Astrocyte (in vitro differentiated cells and primary cell): ENCODE results near the gene SELENOS.

Source experiments
- EZH2 ChIP-seq: IDR thresholded peaks from 2 replicates; pipeline ENCODE4 v1.6.1; 2012; ENCODE audit warnings: mild to moderate bottlenecking, low read length, inconsistent platforms; ENCODE audit not compliant: insufficient read depth
- TF ChIP-seq, protein P1 (sequence below): IDR thresholded peaks from 2 replicates; pipeline ENCODE4 v1.5.1; 2011; ENCODE audit warnings: low read depth, mild to moderate bottlenecking, inconsistent platforms, low read length, moderate library complexity; ENCODE audit not compliant: insufficient read depth

DNA sequence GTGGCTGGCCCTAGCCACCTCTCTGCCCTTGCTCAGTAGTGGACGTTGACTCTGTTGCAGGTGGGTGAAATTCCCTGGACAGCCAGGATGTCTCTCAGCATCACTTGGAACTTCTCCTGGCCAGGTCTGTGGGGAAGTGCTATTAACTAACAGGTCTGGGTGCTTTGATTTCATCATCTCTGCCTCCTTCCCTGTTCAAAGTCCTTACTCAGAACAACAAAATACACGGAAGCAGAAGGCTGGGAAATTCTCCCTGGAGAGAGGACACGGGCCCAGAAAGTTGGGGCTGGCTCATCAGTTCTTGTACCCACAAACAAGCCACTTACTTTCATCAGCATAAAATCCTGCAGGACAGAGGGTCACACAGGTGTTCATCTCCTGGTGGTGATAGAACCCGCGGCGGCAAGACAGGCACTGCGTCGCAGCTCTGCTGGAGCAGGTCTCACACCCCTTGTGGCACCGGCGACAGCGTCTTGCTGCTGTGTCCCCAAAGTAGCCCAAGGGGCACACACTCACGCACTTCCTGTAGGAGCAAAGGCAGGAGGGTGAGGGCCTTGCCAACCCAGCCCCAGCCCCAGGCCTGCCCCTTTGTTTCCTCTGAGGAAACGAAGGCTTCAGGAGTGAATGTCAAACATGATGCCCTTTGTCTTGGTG, 47.4 kb upstream of the SELENOS start:
- TF ChIP-seq, protein P1, sequence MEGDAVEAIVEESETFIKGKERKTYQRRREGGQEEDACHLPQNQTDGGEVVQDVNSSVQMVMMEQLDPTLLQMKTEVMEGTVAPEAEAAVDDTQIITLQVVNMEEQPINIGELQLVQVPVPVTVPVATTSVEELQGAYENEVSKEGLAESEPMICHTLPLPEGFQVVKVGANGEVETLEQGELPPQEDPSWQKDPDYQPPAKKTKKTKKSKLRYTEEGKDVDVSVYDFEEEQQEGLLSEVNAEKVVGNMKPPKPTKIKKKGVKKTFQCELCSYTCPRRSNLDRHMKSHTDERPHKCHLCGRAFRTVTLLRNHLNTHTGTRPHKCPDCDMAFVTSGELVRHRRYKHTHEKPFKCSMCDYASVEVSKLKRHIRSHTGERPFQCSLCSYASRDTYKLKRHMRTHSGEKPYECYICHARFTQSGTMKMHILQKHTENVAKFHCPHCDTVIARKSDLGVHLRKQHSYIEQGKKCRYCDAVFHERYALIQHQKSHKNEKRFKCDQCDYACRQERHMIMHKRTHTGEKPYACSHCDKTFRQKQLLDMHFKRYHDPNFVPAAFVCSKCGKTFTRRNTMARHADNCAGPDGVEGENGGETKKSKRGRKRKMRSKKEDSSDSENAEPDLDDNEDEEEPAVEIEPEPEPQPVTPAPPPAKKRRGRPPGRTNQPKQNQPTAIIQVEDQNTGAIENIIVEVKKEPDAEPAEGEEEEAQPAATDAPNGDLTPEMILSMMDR = no peak
- no peak for TF ChIP-seq EZH2
